ENCODE results near the gene C19orf67. TPM values are rescaled to one million over a fixed set of nuclear protein-coding genes. Genes with fewer than 3 reads are reported as not detected.
A peak's percentile ranks its signal among the peaks of the same experiment; 100 is the strongest.

Gene C19orf67
- polyA plus RNA-seq, 3 donors from 2014 or later: not detected

- Mint-ChIP-seq H3K4me3 (no peak overlapping the region), H3K36me3 (peaks cover 4 to 19% (median 5%) of the 10 kb centered on the region in 3 donors), H3K27ac (no peak overlapping the region), H3K9me3 (no peaks in the 10 kb centered on the region), H3K4me1 (no peaks in the 10 kb centered on the region), H3K27me3 (ENCODE audit: low read depth in 3 of 3) (no peaks in the 10 kb centered on the region)
- no peak for DNase-seq
Observed at GRCh38 chr19:14102102-14102696, 16.6 kb upstream of the C19orf67 start.

- Mint-ChIP-seq H3K4me1 (no peaks in the 10 kb centered on the region), H3K36me3 (peaks cover 4 to 24% (median 5%) of the 10 kb centered on the region in 3 donors), H3K9me3 (no peaks in the 10 kb centered on the region), H3K27ac (no peak overlapping the region), H3K4me3 (no peak overlapping the region), H3K27me3 (ENCODE audit: low read depth in 3 of 3) (no peaks in the 10 kb centered on the region)
- no peak for DNase-seq
Observed at GRCh38 chr19:14101003-14101545, 15.5 kb upstream of the C19orf67 start.

GRCh38 chr19:14097532-14098151 is 12.1 kb upstream of the C19orf67 start:
- peaks cover 0 to 5% (median 0%) of the 10 kb centered on the region in 6 donors for H3K9me3 Mint-ChIP-seq
- H3K36me3 Mint-ChIP-seq: peaks cover 4 to 16% (median 5%) of the 10 kb centered on the region in 3 donors

GRCh38 chr19:14096272-14096992 is 10.8 kb upstream of the C19orf67 start:
- Mint-ChIP-seq H3K36me3 (peaks cover 4 to 16% (median 5%) of the 10 kb centered on the region in 3 donors), H3K9me3 (peaks cover 0 to 5% (median 0%) of the 10 kb centered on the region in 6 donors), H3K4me3 (no peak overlapping the region), H3K27me3 (ENCODE audit: low read depth in 3 of 3) (peaks cover 1 to 13% (median 10%) of the 10 kb centered on the region in 3 donors), H3K27ac (no peak overlapping the region), H3K4me1 (peaks cover 10 to 14% of the 10 kb centered on the region in 2 donors)
- DNase-seq: no peak

More at GRCh38 chr19:14097532-14098151, 12.1 kb upstream of the C19orf67 start:
- no peak for DNase-seq
- no peak overlapping the region for H3K4me3 Mint-ChIP-seq
- H3K27ac Mint-ChIP-seq: no peak overlapping the region
- H3K27me3 Mint-ChIP-seq (ENCODE audit: low read depth in 3 of 3): peaks cover 0 to 6% (median 5%) of the 10 kb centered on the region in 3 donors
- peaks cover 2 to 7% of the 10 kb centered on the region in 2 donors for H3K4me1 Mint-ChIP-seq

GRCh38 chr19:14094854-14095253 is 9.3 kb upstream of the C19orf67 start:
- peaks cover 11 to 17% of the 10 kb centered on the region in 2 donors for H3K4me1 Mint-ChIP-seq
- no peak for DNase-seq
- peaks cover 0 to 11% (median 0%) of the 10 kb centered on the region in 3 donors for H3K36me3 Mint-ChIP-seq
- H3K4me3 Mint-ChIP-seq: no peak overlapping the region
- H3K27ac Mint-ChIP-seq: peak overlapping the region in 2 of 6 donors; percentile 3 to 22
- H3K9me3 Mint-ChIP-seq: peaks cover 0 to 5% (median 0%) of the 10 kb centered on the region in 6 donors
- H3K27me3 Mint-ChIP-seq (ENCODE audit: low read depth in 3 of 3): peaks cover 6 to 17% (median 15%) of the 10 kb centered on the region in 3 donors

GRCh38 chr19:14093117-14093823 is 7.7 kb upstream of the C19orf67 start:
- no peak for DNase-seq
- Mint-ChIP-seq H3K27ac (peak overlapping the region in 4 of 6 donors; percentile 29 to 74 (median 55)), H3K36me3 (peaks cover 0 to 14% (median 0%) of the 10 kb centered on the region in 3 donors), H3K9me3 (peaks cover 0 to 5% (median 0%) of the 10 kb centered on the region in 6 donors), H3K4me1 (peaks cover 15 to 22% of the 10 kb centered on the region in 2 donors), H3K27me3 (ENCODE audit: low read depth in 3 of 3) (peaks cover 11 to 21% (median 18%) of the 10 kb centered on the region in 3 donors), H3K4me3 (peak overlapping the region; percentile 5 to 55 (median 54))

GRCh38 chr19:14091813-14092462 is 6.4 kb upstream of the C19orf67 start:
- no peak for DNase-seq
- peaks cover 11 to 21% (median 18%) of the 10 kb centered on the region in 3 donors for H3K27me3 Mint-ChIP-seq (ENCODE audit: low read depth in 3 of 3)
- H3K36me3 Mint-ChIP-seq: peaks cover 0 to 8% (median 0%) of the 10 kb centered on the region in 3 donors
- H3K4me3 Mint-ChIP-seq: peak overlapping the region; percentile 99 to 100 (median 100)
- H3K9me3 Mint-ChIP-seq: peaks cover 0 to 5% (median 0%) of the 10 kb centered on the region in 6 donors
- peaks cover 18 to 22% of the 10 kb centered on the region in 2 donors for H3K4me1 Mint-ChIP-seq
- peak overlapping the region; percentile 93 to 99 (median 98) for H3K27ac Mint-ChIP-seq

GRCh38 chr19:14091081-14091812 is 5.7 kb upstream of the C19orf67 start:
- Mint-ChIP-seq H3K36me3 (peaks cover 0 to 3% (median 0%) of the 10 kb centered on the region in 3 donors), H3K4me1 (peaks cover 18 to 22% of the 10 kb centered on the region in 2 donors), H3K9me3 (peaks cover 0 to 5% (median 0%) of the 10 kb centered on the region in 6 donors), H3K4me3 (peak overlapping the region; percentile 99 to 100 (median 100)), H3K27ac (peak overlapping the region; percentile 93 to 99 (median 98)), H3K27me3 (ENCODE audit: low read depth in 3 of 3) (peaks cover 11 to 21% (median 18%) of the 10 kb centered on the region in 3 donors)
- peak; percentile 71 to 76 (median 76) for DNase-seq

- H3K4me3 Mint-ChIP-seq: peak within 1 kb of the TSS; percentile 99 to 100 (median 100)
- H3K36me3 Mint-ChIP-seq: peaks cover 0 to 3% (median 0%) of the 10 kb centered on the region in 3 donors
- H3K27me3 Mint-ChIP-seq (ENCODE audit: low read depth in 3 of 3): peaks cover 11 to 21% (median 18%) of the 10 kb centered on the region in 3 donors
- peak within 1 kb of the TSS; percentile 93 to 99 (median 98) for H3K27ac Mint-ChIP-seq
- peak in 2 of 3 donors; percentile 78 to 83 for DNase-seq
- H3K4me1 Mint-ChIP-seq: peaks cover 18 to 22% of the 10 kb centered on the region in 2 donors
- peaks cover 0 to 5% (median 0%) of the 10 kb centered on the region in 6 donors for H3K9me3 Mint-ChIP-seq
Observed at GRCh38 chr19:14090509-14091080, 5.0 kb upstream of the C19orf67 start, which contains the start of gene SAMD1. SAMD1 (minus strand) TSS chr19:14090751.

GRCh38 chr19:14089662-14090508 is 4.3 kb upstream of the C19orf67 start:
- peaks cover 11 to 21% (median 18%) of the 10 kb centered on the region in 3 donors for H3K27me3 Mint-ChIP-seq (ENCODE audit: low read depth in 3 of 3)
- peak; percentile 32 to 41 (median 37) for DNase-seq
- peaks cover 18 to 22% of the 10 kb centered on the region in 2 donors for H3K4me1 Mint-ChIP-seq
- H3K36me3 Mint-ChIP-seq: peaks cover 0 to 3% (median 0%) of the 10 kb centered on the region in 3 donors
- H3K27ac Mint-ChIP-seq: peak overlapping the region in 3 of 6 donors; percentile 56 to 85 (median 62)
- H3K4me3 Mint-ChIP-seq: peak overlapping the region; percentile 70 to 83 (median 76)
- H3K9me3 Mint-ChIP-seq: peaks cover 0 to 5% (median 0%) of the 10 kb centered on the region in 6 donors

GRCh38 chr19:14089412-14089661 is 3.8 kb upstream of the C19orf67 start:
- Mint-ChIP-seq H3K27ac (peak overlapping the region in 5 of 6 donors; percentile 42 to 85 (median 60)), H3K9me3 (peaks cover 0 to 5% (median 0%) of the 10 kb centered on the region in 6 donors), H3K4me1 (peaks cover 17 to 22% of the 10 kb centered on the region in 2 donors), H3K27me3 (ENCODE audit: low read depth in 3 of 3) (peaks cover 11 to 21% (median 16%) of the 10 kb centered on the region in 3 donors), H3K36me3 (peaks cover 0 to 3% (median 0%) of the 10 kb centered on the region in 3 donors), H3K4me3 (peak overlapping the region; percentile 70 to 83 (median 76))
- no peak for DNase-seq

Data from immature natural killer cell (primary cell).